ENCODE data around the gene DSTN.

The DSTN gene

GRCh38 chr20:17580895-17581294 is 11.0 kb downstream of the DSTN start:
- no peak overlapping the region for H3K9ac ChIP-seq (ENCODE audit: low read depth, low read length)
- no peak overlapping the region for H3K4me3 ChIP-seq (ENCODE audit: low read depth, low read length)
- no peaks in the 10 kb centered on the region for H3K27me3 ChIP-seq (ENCODE audit: control insufficient read depth, insufficient read depth, low read length)
- no peak overlapping the region for H3K27ac ChIP-seq (ENCODE audit: low read depth, low read length)
- H3K4me1 ChIP-seq (ENCODE audit: control insufficient read depth, insufficient read depth, low read length): peaks cover 11% of the 10 kb centered on the region
- H3K9me3 ChIP-seq (ENCODE audit: control insufficient read depth, insufficient read depth, low read length): no peaks in the 10 kb centered on the region
- H3K36me3 ChIP-seq (ENCODE audit: control insufficient read depth, insufficient read depth, low read length): no peaks in the 10 kb centered on the region; the same call in 1 of the 2 replicates

- Histone ChIP-seq H3K9me3 (ENCODE audit: control insufficient read depth, insufficient read depth, low read length) (no peaks in the 10 kb centered on the region), H3K27me3 (ENCODE audit: control insufficient read depth, insufficient read depth, low read length) (no peaks in the 10 kb centered on the region), H3K27ac (ENCODE audit: low read depth, low read length) (no peak overlapping the region), H3K4me1 (ENCODE audit: control insufficient read depth, insufficient read depth, low read length) (peaks cover 8% of the 10 kb centered on the region), H3K36me3 (ENCODE audit: control insufficient read depth, insufficient read depth, low read length) (peaks cover 3% of the 10 kb centered on the region; the same call in 1 of the 2 replicates), H3K4me3 (ENCODE audit: low read depth, low read length) (no peak overlapping the region), H3K9ac (ENCODE audit: low read depth, low read length) (no peak overlapping the region)
These were observed 13.3 kb downstream of the DSTN start for GRCh38 chr20:17583126-17583525.

- H3K36me3 ChIP-seq (ENCODE audit: control insufficient read depth, insufficient read depth, low read length): peaks cover 3% of the 10 kb centered on the region; the same call in 1 of the 2 replicates
- no peak overlapping the region for H3K27ac ChIP-seq (ENCODE audit: low read depth, low read length)
- no peak overlapping the region for H3K4me3 ChIP-seq (ENCODE audit: low read depth, low read length)
- peaks cover 8% of the 10 kb centered on the region for H3K4me1 ChIP-seq (ENCODE audit: control insufficient read depth, insufficient read depth, low read length)
- no peaks in the 10 kb centered on the region for H3K9me3 ChIP-seq (ENCODE audit: control insufficient read depth, insufficient read depth, low read length)
- no peak overlapping the region for H3K9ac ChIP-seq (ENCODE audit: low read depth, low read length)
- no peaks in the 10 kb centered on the region for H3K27me3 ChIP-seq (ENCODE audit: control insufficient read depth, insufficient read depth, low read length)
These were observed 14.8 kb downstream of the DSTN start for GRCh38 chr20:17584689-17585088.

GRCh38 chr20:17586250-17586649 is 16.4 kb downstream of the DSTN start:
- H3K9me3 ChIP-seq (ENCODE audit: control insufficient read depth, insufficient read depth, low read length): no peaks in the 10 kb centered on the region
- H3K27ac ChIP-seq (ENCODE audit: low read depth, low read length): no peak overlapping the region
- H3K27me3 ChIP-seq (ENCODE audit: control insufficient read depth, insufficient read depth, low read length): no peaks in the 10 kb centered on the region
- H3K36me3 ChIP-seq (ENCODE audit: control insufficient read depth, insufficient read depth, low read length): peaks cover 3% of the 10 kb centered on the region; the same call in 1 of the 2 replicates
- H3K4me1 ChIP-seq (ENCODE audit: control insufficient read depth, insufficient read depth, low read length): peaks cover 14% of the 10 kb centered on the region
- no peak overlapping the region for H3K9ac ChIP-seq (ENCODE audit: low read depth, low read length)
- no peak overlapping the region for H3K4me3 ChIP-seq (ENCODE audit: low read depth, low read length)

GRCh38 chr20:17587148-17587547 is 17.3 kb downstream of the DSTN start:
- Histone ChIP-seq H3K4me1 (ENCODE audit: control insufficient read depth, insufficient read depth, low read length) (peaks cover 14% of the 10 kb centered on the region), H3K9ac (ENCODE audit: low read depth, low read length) (no peak overlapping the region), H3K27ac (ENCODE audit: low read depth, low read length) (no peak overlapping the region), H3K27me3 (ENCODE audit: control insufficient read depth, insufficient read depth, low read length) (no peaks in the 10 kb centered on the region), H3K9me3 (ENCODE audit: control insufficient read depth, insufficient read depth, low read length) (no peaks in the 10 kb centered on the region), H3K4me3 (ENCODE audit: low read depth, low read length) (no peak overlapping the region), H3K36me3 (ENCODE audit: control insufficient read depth, insufficient read depth, low read length) (peaks cover 7% of the 10 kb centered on the region; the same call in 1 of the 2 replicates)

- Histone ChIP-seq H3K9ac (ENCODE audit: low read depth, low read length) (no peak overlapping the region), H3K9me3 (ENCODE audit: control insufficient read depth, insufficient read depth, low read length) (no peaks in the 10 kb centered on the region), H3K4me3 (ENCODE audit: low read depth, low read length) (no peak overlapping the region), H3K27me3 (ENCODE audit: control insufficient read depth, insufficient read depth, low read length) (no peaks in the 10 kb centered on the region), H3K27ac (ENCODE audit: low read depth, low read length) (no peak overlapping the region), H3K4me1 (ENCODE audit: control insufficient read depth, insufficient read depth, low read length) (peaks cover 8% of the 10 kb centered on the region), H3K36me3 (ENCODE audit: control insufficient read depth, insufficient read depth, low read length) (peaks cover 7% of the 10 kb centered on the region; the same call in 1 of the 2 replicates)
These were observed 17.9 kb downstream of the DSTN start for GRCh38 chr20:17587824-17588223.

GRCh38 chr20:17589161-17589834 is 19.4 kb downstream of the DSTN start:
- Histone ChIP-seq H3K4me1 (ENCODE audit: control insufficient read depth, insufficient read depth, low read length) (peaks cover 12% of the 10 kb centered on the region), H3K9me3 (ENCODE audit: control insufficient read depth, insufficient read depth, low read length) (no peaks in the 10 kb centered on the region), H3K9ac (ENCODE audit: low read depth, low read length) (no peak overlapping the region), H3K27me3 (ENCODE audit: control insufficient read depth, insufficient read depth, low read length) (no peaks in the 10 kb centered on the region), H3K36me3 (ENCODE audit: control insufficient read depth, insufficient read depth, low read length) (peaks cover 7% of the 10 kb centered on the region; the same call in 1 of the 2 replicates), H3K27ac (ENCODE audit: low read depth, low read length) (no peak overlapping the region), H3K4me3 (ENCODE audit: low read depth, low read length) (no peak overlapping the region)

GRCh38 chr20:17590245-17590644 is 20.4 kb downstream of the DSTN start:
- no peak overlapping the region for H3K9ac ChIP-seq (ENCODE audit: low read depth, low read length)
- H3K27ac ChIP-seq (ENCODE audit: low read depth, low read length): no peak overlapping the region
- H3K9me3 ChIP-seq (ENCODE audit: control insufficient read depth, insufficient read depth, low read length): no peaks in the 10 kb centered on the region
- peaks cover 17% of the 10 kb centered on the region for H3K4me1 ChIP-seq (ENCODE audit: control insufficient read depth, insufficient read depth, low read length)
- H3K27me3 ChIP-seq (ENCODE audit: control insufficient read depth, insufficient read depth, low read length): no peaks in the 10 kb centered on the region
- H3K36me3 ChIP-seq (ENCODE audit: control insufficient read depth, insufficient read depth, low read length): peaks cover 7% of the 10 kb centered on the region; the same call in 1 of the 2 replicates
- no peak overlapping the region for H3K4me3 ChIP-seq (ENCODE audit: low read depth, low read length)

- Histone ChIP-seq H3K27ac (ENCODE audit: low read depth, low read length) (no peak overlapping the region), H3K4me3 (ENCODE audit: low read depth, low read length) (no peak overlapping the region), H3K4me1 (ENCODE audit: control insufficient read depth, insufficient read depth, low read length) (peaks cover 17% of the 10 kb centered on the region), H3K9ac (ENCODE audit: low read depth, low read length) (no peak overlapping the region), H3K9me3 (ENCODE audit: control insufficient read depth, insufficient read depth, low read length) (no peaks in the 10 kb centered on the region), H3K36me3 (ENCODE audit: control insufficient read depth, insufficient read depth, low read length) (peaks cover 4% of the 10 kb centered on the region; the same call in 1 of the 2 replicates), H3K27me3 (ENCODE audit: control insufficient read depth, insufficient read depth, low read length) (no peaks in the 10 kb centered on the region)
These were observed 24.0 kb downstream of the DSTN start for GRCh38 chr20:17593902-17594301.

- H3K9ac ChIP-seq (ENCODE audit: low read depth, low read length): no peak overlapping the region
- no peak overlapping the region for H3K4me3 ChIP-seq (ENCODE audit: low read depth, low read length)
- no peaks in the 10 kb centered on the region for H3K27me3 ChIP-seq (ENCODE audit: control insufficient read depth, insufficient read depth, low read length)
- peaks cover 4% of the 10 kb centered on the region; the same call in 1 of the 2 replicates for H3K36me3 ChIP-seq (ENCODE audit: control insufficient read depth, insufficient read depth, low read length)
- no peak overlapping the region for H3K27ac ChIP-seq (ENCODE audit: low read depth, low read length)
- peaks cover 20% of the 10 kb centered on the region for H3K4me1 ChIP-seq (ENCODE audit: control insufficient read depth, insufficient read depth, low read length)
- H3K9me3 ChIP-seq (ENCODE audit: control insufficient read depth, insufficient read depth, low read length): no peaks in the 10 kb centered on the region
These were observed 24.6 kb downstream of the DSTN start for GRCh38 chr20:17594443-17594842.

GRCh38 chr20:17595856-17596255 is 26.0 kb downstream of the DSTN start:
- no peak overlapping the region for H3K27ac ChIP-seq (ENCODE audit: low read depth, low read length)
- no peaks in the 10 kb centered on the region for H3K27me3 ChIP-seq (ENCODE audit: control insufficient read depth, insufficient read depth, low read length)
- H3K4me1 ChIP-seq (ENCODE audit: control insufficient read depth, insufficient read depth, low read length): peaks cover 24% of the 10 kb centered on the region
- no peaks in the 10 kb centered on the region for H3K9me3 ChIP-seq (ENCODE audit: control insufficient read depth, insufficient read depth, low read length)
- H3K36me3 ChIP-seq (ENCODE audit: control insufficient read depth, insufficient read depth, low read length): peaks cover 4% of the 10 kb centered on the region; the same call in 1 of the 2 replicates
- H3K9ac ChIP-seq (ENCODE audit: low read depth, low read length): no peak overlapping the region
- no peak overlapping the region for H3K4me3 ChIP-seq (ENCODE audit: low read depth, low read length)

All from HUES48 (cell line).